PC-9 (cell line): ENCODE data around the gene KLHL1. TPM values are rescaled to one million over a fixed set of nuclear protein-coding genes. Genes with fewer than 3 reads are reported as not detected.

ENCODE experiments used
- BruUV-seq: library from RNA; stranded (reverse); fragments of 400-500 nt; replicated peaks from 2 replicates; lab custom pipeline; 2021; lab: Mats Ljungman, UMichigan
- CTCF ChIA-PET: fragments of 300-600 bp; sonication (Branson Sonifier 250); formaldehyde crosslinking; loops from one replicate; lab custom pipeline; 2022; ENCODE audit warnings: antibody characterized with exemption; lab: Charles Lee
- POLR2A ChIA-PET: fragments of 300-600 bp; sonication (Branson Sonifier 250); formaldehyde crosslinking; loops from one replicate; lab custom pipeline; 2022; ENCODE audit warnings: antibody characterized with exemption; ENCODE audit not compliant: unreplicated experiment; lab: Charles Lee
- DNase-seq, 2 experiments: peaks; one replicate each; pipeline versions ENCODE4 v3.0.0 to v3.0.0-alpha.2; 2015 to 2022; ENCODE audit warnings: mixed read lengths in 1 of 2
- H2AFZ ChIP-seq: fragments of 200-600 bp; sonication (generic); 2 replicates; pipeline ENCODE4 v1.8.1; 2017; ENCODE audit warnings: antibody characterized with exemption
- H3F3A ChIP-seq: fragments of 200-600 bp; sonication (generic); 2 replicates; pipeline ENCODE4 v1.8.1; 2017; ENCODE audit warnings: antibody characterized with exemption, mild to moderate bottlenecking, low read depth; ENCODE audit not compliant: insufficient read depth
- H3K27ac ChIP-seq: fragments of 200-600 bp; sonication (generic); 2 replicates; pipeline ENCODE4 v1.6.1; 2016; ENCODE audit warnings: mixed run types
- H3K27me3 ChIP-seq: fragments of 200-600 bp; sonication (generic); 2 replicates; pipeline ENCODE4 v1.6.1; 2016; ENCODE audit warnings: low read depth, mixed run types; ENCODE audit not compliant: insufficient read depth
- H3K36me3 ChIP-seq: fragments of 200-600 bp; sonication (generic); 2 replicates; pipeline ENCODE4 v1.6.1; 2016; ENCODE audit warnings: low read depth, mixed run types
- H3K4me1 ChIP-seq: fragments of 200-600 bp; sonication (generic); replicated peaks from 2 replicates; pipeline ENCODE4 v1.6.1; 2016; ENCODE audit warnings: mixed run types; ENCODE audit not compliant: insufficient read depth
- H3K4me2 ChIP-seq: fragments of 200-600 bp; sonication (generic); 2 replicates; pipeline ENCODE4 v1.6.1; 2017; ENCODE audit warnings: mixed run types
- H3K4me3 ChIP-seq: fragments of 200-600 bp; sonication (generic); 2 replicates; pipeline ENCODE4 v1.6.1; 2016; ENCODE audit warnings: mixed run types
- H3K79me2 ChIP-seq: fragments of 200-600 bp; sonication (generic); 2 replicates; pipeline ENCODE4 v1.6.1; 2017; ENCODE audit warnings: low read depth, mixed run types
- H3K9me2 ChIP-seq: fragments of 200-600 bp; sonication (generic); 2 replicates; pipeline ENCODE4 v1.8.1; 2017; ENCODE audit warnings: mild to moderate bottlenecking; ENCODE audit not compliant: insufficient read depth
- H3K9me3 ChIP-seq: fragments of 200-600 bp; sonication (generic); 2 replicates; pipeline ENCODE4 v1.8.1; 2016; ENCODE audit warnings: low read depth; ENCODE audit not compliant: insufficient read depth
- H4K20me1 ChIP-seq: fragments of 200-600 bp; sonication (generic); 2 replicates; pipeline ENCODE4 v1.8.1; 2017; ENCODE audit not compliant: insufficient read depth
- CTCF ChIP-seq: fragments of 200-600 bp; sonication (generic); conservative IDR thresholded peaks from 2 replicates; pipeline ENCODE4 v1.6.1; 2017; ENCODE audit warnings: mixed run types, antibody characterized with exemption, mild to moderate bottlenecking, moderate library complexity
- EZH2 ChIP-seq: fragments of 200-600 bp; sonication (generic); IDR thresholded peaks from 2 replicates; pipeline ENCODE4 v1.8.0; 2017; ENCODE audit warnings: antibody characterized with exemption, low read depth
- intact Hi-C: fragments of 100-400 bp; cut with micrococcal nuclease; formaldehyde crosslinking; loops from one replicate; pipeline ENCODE4 v1.10.0; 2022; ENCODE audit not compliant: unreplicated experiment
- total RNA-seq: library from RNA; stranded (reverse); gene quantifications from 2 replicates; pipeline ENCODE4 v1.2.3, GENCODE V29; 2021

Gene KLHL1
- total RNA-seq, 1 experiment from 2014 or later, result not detected

- no peak for DNase-seq
- Histone ChIP-seq H3K4me3 (no peak overlapping the region), H3K4me2 (no peak overlapping the region), H3K27me3 (no peaks in the 10 kb centered on the region), H3K27ac (no peak overlapping the region), H3K4me1 (no peaks in the 10 kb centered on the region), H2AFZ (no peak overlapping the region), H3K36me3 (no peaks in the 10 kb centered on the region), H4K20me1 (no peaks in the 10 kb centered on the region), H3K9me3 (no peaks in the 10 kb centered on the region; the same call in 1 of the 2 replicates), H3F3A (no peaks in the 10 kb centered on the region), H3K9me2 (no peaks in the 10 kb centered on the region), H3K79me2 (no peaks in the 10 kb centered on the region)
- ChIA-PET POLR2A (no interaction called here), CTCF (no interaction called here)
- intact Hi-C loops, result no loop called here
- no TSS peak for BruUV-seq
- no peak for TF ChIP-seq EZH2
- no peak for TF ChIP-seq CTCF
Measured at GRCh38 chr13:69676286-69676685, 432.0 kb downstream of the KLHL1 start.

GRCh38 chr13:69660155-69660554 is 448.1 kb downstream of the KLHL1 start:
- Histone ChIP-seq H3K4me1 (no peaks in the 10 kb centered on the region), H3K4me3 (no peak overlapping the region), H3K36me3 (no peaks in the 10 kb centered on the region), H3K9me2 (no peaks in the 10 kb centered on the region), H3K27me3 (no peaks in the 10 kb centered on the region), H3K79me2 (no peaks in the 10 kb centered on the region), H3K27ac (no peak overlapping the region), H3K4me2 (no peak overlapping the region), H3K9me3 (no peaks in the 10 kb centered on the region), H4K20me1 (no peaks in the 10 kb centered on the region), H3F3A (no peaks in the 10 kb centered on the region), H2AFZ (no peak overlapping the region)
- ChIA-PET POLR2A (no interaction called here), CTCF (no interaction called here)
- no peak for TF ChIP-seq EZH2
- TF ChIP-seq CTCF, result no peak
- no TSS peak for BruUV-seq
- DNase-seq, result no peak
- intact Hi-C loops, result no loop called here

- BruUV-seq, result no TSS peak
- intact Hi-C loops, result no loop called here
- no peak for DNase-seq
- TF ChIP-seq CTCF (no peak), EZH2 (no peak)
- no peaks in the 10 kb centered on the region for H3K79me2 ChIP-seq
- no peaks in the 10 kb centered on the region for H3K27me3 ChIP-seq
- H3K36me3 ChIP-seq, result no peaks in the 10 kb centered on the region
- H3K9me3 ChIP-seq, result no peaks in the 10 kb centered on the region
- CTCF ChIA-PET, result no interaction called here
- H3F3A ChIP-seq, result no peaks in the 10 kb centered on the region
- H3K4me2 ChIP-seq, result no peak overlapping the region
- H3K9me2 ChIP-seq, result no peaks in the 10 kb centered on the region
- no peaks in the 10 kb centered on the region for H4K20me1 ChIP-seq
- no peak overlapping the region for H3K4me3 ChIP-seq
- no peak overlapping the region for H2AFZ ChIP-seq
- H3K4me1 ChIP-seq, result no peaks in the 10 kb centered on the region
- H3K27ac ChIP-seq, result no peak overlapping the region
- POLR2A ChIA-PET, result no interaction called here
Measured at GRCh38 chr13:69657676-69658075, 450.6 kb downstream of the KLHL1 start.
